NOMO-1 (cell line): ENCODE measurements around the gene MLLT10.
"Not testable (repeated sequence)": the region's sequence is repeated elsewhere in the genome, so short reads cannot be mapped to it uniquely, and the experiment has no call there.

Experiments
- DNase-seq, 2 experiments: peaks; one replicate each; lab custom pipeline; 2025; ENCODE audit not compliant: unreplicated experiment in 2 of 2; lab: John Stamatoyannopoulos, UW

Gene MLLT10

DNA sequence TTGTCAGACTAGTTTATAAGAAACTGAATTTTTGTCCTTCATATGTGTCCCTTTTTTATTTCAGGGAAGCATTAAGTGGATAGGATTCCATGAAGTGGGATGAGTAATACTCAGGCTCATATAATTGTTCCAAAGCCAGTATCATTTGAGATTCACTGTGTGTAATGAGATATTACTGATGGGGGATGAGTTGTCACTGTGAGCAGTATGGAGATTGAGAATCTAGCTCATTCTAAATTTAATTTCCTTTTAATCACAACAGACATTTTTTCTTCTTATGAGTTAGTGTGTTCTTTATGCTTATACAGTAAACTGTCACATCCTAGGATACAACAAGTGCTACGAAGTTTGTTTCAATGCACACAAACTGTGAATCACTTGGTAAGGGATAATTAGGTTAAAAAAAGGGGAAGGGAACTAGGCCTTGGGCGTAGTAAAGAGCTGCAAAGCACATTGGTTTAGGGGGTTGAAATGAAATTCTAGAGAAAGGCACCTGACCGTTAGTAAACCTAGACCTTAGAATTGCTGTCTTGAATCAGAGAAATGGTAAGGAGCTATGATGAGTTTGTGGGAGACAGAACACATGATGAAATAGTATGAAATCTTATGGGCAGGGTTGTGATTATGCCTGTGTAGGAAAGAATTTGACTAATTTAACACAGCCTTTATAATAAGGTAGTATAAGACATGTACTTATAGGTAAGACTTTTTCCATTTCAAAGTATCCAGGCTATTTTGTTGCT is 153.4 kb downstream of the MLLT10 start:
- peak in 1 of 2 experiments; percentile 5 for DNase-seq

DNA sequence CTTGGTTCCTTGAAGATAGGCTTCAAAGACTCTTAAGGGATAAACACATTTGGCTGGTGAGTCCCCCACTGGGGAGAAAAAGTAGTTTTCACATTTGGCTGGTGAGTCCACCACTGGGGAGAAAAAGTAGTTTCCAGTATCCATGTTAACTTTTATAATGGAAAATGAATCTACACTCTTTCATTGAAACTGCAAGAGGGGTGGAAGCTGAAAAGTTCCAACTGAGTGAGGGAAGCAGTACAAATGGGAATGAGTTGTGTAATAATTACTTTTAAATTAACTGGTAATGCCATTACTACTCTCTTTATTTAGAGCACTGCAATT is 153.9 kb downstream of the MLLT10 start:
- no peak for DNase-seq

DNA sequence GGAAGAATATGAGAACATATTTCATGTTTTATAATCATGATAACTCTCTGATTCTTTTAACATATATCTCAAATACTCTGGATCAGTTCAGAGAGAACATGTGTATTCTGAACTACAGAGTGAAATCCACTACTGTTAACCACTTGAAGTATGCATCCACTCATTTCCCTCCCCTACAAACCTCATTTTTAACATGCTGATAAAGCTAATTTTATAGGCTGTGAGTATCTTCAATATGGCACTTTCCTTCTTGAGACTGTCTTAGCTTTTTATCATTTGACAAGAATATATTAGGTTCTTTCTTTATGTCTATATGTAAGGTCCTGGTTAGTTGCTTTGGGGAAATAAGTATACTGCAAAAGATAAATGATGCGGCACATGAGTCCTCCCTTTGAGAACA is 154.8 kb downstream of the MLLT10 start:
- no peak for DNase-seq

DNA sequence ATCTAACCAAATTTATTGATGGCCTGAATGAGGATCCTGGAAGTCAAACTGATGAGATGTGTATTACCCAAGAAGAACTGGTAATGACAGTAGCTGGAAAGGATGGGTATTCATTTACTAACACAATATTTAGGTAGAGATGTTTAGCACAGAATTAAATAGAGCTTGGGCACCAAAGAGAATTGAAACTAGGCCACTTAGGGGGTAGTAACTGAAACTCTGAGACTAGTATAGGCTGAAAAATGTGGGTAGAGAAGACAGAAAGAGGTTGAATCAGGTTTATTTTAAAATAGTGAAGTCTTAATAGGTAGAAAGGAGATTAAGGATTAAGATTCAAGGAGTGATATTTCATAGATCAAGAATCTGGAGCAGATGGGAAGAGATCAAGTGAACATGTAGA is 155.8 kb downstream of the MLLT10 start:
- DNase-seq = no peak

DNA sequence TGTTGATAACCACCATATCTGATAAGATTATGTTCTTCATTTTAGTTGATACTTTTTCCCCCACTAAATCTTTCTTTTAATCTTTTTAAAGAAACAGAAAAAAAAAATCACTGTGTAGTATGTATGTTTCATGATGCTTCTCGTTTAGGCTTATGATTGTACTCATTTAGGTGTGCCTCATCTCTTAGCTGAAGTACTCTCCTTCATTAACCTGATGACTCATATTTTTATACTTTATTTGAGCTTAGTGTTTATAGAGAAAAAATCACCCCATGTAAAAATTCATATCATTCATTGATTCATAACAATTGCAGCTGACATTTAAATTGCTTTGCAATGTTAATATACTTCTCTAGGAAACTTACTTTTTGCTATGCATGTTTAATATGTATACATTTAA is 158.9 kb downstream of the MLLT10 start:
- DNase-seq = no peak

DNA sequence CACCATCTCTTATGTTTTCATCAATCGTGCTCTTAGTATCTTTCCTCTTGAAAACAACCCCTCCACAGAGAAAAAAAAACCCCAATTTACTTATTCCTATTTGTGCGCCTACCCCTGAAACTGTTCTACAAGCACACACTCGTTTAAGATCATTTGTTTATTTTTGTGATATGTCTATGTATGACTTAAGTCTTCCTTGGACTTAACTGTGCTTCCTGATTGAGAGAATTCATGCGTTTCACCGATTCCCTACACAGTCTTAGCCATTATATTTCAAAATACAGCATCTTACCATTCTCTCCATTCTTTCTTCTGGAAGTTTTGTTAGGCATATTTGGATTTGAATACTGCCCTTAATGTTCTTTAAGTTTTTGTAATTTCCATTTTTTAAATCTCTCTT is 159.4 kb downstream of the MLLT10 start:
- no peak for DNase-seq

DNA sequence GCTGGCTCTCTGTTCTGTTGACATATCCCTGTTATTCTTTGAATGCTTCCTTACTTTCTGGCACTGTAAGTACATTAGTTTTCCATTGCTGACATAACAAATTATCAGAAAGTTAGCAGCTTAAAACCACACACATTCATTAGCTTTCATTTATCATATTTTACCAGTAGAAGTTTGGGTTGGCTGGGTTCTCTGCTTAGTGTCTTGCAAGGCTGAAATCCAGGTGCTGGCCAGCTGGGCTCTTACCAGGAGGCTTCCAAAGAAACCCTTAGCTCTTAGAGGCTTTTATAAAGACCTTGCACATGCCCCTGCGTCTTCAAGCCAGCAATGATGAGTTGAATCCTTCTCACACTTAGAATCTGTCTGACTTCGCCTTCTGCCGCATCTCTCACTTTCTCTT is 160.6 kb downstream of the MLLT10 start:
- no peak for DNase-seq

DNA sequence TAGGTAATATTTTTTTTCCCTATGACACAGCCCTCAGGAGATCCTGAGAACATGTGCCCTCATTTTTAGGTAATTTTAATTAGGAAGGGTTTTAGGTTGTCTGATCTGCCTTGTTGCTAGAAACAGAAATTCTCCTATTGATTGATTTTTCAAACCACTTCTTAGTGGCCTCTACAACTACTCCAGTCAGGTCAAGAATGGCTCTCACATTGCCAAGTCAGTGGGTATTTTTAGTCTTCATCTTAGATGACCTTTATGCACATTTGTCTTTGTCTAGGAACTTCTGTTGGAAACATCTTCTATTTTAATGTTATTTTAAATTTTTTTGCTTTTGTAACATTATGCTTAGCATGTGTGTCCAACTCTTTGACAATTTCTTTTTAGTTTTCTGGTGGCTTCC is 162.3 kb downstream of the MLLT10 start:
- DNase-seq = no peak

DNA sequence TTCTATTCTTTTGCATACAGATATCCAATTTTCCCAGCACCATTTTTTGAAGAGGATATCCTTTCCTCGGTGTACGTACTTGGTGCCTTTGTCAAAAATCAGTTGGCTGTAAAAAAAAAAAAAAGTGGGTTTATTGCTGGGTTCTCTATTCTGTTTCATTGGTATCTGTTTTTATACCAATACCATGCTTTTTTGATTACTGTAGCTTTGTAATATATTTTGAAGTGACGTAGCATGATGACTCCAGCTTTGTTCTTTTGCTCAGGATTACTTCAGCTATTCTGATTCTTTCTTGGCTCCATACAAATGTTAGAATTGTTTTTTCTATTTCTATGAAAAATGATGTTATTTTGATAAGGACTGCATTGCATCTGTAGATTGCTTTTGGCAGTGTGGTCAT is 165.5 kb downstream of the MLLT10 start:
- DNase-seq = no peak

DNA sequence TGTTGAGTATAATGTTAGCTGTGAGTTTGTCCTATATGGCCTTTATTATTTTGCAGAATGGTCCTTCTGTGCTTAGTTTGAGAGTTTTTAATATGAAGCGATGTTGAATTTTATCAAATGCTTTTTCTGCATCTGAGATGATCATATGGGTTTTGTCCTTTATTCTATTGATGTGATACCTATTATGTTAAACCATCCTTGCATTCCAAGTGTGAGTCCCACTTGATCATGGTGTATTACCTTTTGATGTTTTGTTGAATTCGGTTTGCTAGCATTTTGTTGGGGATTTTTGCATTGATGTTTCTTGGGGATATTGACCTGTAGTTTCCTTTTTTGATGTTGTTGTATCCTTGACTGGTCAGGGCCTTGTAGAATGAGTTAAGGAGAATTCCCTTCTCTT is 166.4 kb downstream of the MLLT10 start:
- DNase-seq = no peak

DNA sequence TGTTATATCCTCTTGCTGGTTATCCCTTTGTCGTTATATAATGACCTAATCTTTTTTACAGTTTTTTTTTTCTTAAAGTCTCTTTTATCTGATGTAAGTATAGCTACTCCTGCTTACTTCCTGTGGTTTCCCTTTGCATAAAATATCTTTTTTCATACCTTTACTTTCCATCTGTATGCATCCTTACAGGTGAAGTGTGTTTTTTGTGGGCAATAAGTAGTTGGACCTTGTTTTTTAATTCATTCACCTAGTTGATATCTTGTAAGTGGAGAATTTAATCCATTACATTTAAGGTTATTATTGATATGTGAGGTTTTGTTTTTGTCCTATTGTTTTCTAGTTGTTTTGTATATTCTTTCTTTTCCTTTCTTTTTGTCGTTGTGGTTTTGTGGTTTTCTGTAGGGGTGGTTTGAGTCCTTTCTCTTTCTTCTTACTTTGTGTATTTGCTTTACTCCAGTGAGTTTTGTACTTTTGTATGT is 168.6 kb downstream of the MLLT10 start:
- no peak for DNase-seq

DNA sequence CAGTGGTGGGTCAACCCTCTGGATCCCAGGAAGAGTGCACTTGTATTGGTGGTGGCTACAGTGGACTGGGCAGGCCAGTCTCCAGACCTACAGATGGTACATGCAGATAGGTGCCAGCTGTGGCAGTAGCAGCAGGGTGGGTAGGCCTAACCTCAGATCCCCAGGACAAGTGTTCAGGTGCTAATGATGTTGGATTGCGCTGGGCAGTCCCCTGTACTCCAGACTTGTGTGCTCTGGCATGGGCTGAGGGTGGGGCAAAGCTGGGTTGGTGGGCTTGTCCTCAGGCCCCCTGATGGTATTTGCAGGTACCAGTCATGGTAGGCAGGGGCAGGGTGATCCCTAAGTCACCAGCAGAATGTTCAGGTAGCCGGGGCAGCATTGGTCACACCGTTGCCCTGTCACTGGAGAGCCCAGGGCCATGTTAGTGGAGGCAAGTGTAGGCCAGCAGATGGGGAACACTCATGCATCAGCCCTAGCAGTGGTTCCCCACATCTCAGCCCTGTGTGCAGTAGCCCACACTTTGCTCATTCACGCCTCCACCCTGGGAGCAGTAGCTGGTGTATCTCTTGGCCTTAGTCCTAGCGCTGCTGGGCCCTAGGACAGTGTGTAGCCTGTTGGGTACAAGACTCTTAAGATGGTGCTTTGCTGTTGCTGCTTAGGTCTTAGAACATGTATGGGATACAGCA is 171.3 kb downstream of the MLLT10 start:
- DNase-seq = no peak

DNA sequence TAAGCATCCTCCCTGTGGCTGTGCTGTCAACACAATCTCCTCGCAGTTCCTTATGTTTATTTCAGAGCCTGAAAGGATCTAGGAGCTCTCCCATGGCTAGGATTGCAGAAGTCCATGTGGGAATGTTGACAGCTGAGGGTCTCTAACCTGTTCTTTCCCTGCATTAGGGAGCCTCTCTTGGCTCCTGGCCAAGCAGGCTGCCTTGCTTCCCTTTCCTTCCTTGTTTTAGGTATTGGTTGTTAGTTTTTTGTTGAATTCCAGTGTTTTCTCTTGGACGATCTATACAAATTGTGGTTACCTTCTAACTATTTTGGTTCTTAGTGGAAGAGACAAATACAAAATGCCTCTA is 171.8 kb downstream of the MLLT10 start:
- DNase-seq = no peak

DNA sequence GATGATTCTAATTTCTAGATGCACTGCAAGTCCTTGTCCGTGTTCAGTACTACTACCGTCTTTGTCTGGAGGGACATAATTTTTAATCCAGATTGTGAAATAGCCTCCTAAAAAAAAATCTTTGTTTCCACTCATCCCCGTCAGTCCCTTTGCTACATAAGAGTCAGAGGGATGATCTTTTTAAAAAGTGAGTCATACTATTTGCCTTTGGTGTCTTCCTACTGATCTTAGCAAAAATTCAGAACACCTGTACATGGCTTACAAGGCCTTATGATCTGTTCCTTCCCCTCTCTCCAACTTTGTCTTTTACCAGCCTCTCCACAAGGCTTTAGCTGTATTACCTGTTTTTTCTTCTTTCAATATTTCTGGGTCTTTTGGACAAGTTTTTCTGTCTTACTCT is 173.5 kb downstream of the MLLT10 start:
- no peak for DNase-seq

DNA sequence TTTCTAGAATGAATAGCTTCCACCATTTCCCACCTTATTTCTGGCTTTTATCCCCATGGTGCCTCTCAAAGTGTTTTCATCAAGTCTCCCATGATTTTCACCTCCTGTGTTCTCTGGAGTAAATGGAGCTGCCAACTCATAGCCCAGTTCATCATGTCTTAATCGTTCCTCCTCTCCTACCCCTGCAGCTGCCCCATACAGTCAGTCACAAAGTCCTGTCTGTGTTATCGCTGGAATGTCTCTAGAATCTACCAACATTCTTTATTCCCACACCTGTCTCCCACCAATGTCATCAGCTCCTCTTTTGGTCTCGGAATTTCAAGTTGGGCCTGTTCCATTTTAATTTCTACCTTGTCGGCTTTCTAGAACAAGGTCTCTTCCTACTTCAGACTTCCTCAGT is 178.9 kb downstream of the MLLT10 start:
- no peak for DNase-seq

DNA sequence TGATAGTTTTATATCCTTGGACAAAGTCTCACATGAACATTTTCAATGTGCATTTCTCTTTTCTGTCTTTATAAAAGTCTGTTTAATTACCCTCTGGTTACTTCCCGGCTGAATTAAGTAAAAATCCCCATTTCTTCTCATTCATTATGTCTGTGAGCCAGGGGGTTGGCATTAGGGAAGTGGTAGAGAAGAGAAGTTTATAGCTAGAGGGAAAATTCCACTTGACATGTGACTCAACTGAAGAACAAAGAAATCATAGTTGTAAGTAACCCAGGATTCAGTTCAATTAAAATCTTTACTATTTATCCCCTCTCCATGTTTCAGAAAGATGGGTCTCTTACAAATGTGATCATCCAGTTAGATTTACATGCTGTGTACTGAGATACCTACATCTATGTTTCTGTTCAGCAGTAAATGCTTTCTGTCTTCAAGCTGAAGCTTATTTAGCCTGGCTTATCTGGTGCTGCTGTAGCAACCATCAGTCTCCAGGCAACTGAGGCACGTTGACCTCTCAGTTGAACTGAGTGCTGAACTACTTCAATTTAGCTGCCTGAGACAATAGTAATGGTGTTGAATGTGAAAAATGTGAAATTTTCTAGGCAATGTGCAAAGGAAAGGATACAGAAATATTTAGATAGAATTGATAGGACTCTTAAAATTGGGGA is 181.6 kb downstream of the MLLT10 start:
- no peak for DNase-seq

DNA sequence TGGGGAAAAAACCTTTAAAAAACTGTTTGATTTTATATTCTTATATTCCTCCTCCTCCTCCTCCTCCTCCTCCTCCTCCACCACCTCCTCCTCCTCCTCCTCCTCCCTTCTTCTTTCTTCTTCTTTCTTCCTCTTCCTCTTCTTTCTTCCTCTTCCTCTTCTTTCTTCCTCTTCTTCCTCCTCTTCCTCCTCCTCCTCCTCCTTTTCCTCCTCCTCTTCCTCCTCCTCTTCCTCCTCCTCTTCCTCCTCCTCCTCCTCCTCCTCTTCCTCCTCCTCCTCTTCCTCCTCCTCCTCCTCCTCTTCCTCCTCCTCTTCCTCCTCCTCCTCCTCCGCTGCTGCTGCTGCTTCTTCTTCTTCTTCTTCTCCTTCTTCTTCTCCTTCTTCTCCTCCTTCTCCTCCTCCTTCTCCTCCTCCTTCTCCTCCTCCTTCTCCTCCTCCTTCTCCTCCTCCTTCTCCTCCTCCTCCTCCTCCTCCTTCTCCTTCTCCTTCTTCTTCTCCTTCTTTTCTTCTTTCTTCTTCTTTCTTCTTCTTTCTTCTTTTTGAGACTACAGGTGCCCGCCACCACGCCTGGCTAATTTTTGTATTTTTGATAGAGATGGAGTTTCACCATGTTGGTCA is 183.5 kb downstream of the MLLT10 start:
- not testable (repeated sequence) for DNase-seq

DNA sequence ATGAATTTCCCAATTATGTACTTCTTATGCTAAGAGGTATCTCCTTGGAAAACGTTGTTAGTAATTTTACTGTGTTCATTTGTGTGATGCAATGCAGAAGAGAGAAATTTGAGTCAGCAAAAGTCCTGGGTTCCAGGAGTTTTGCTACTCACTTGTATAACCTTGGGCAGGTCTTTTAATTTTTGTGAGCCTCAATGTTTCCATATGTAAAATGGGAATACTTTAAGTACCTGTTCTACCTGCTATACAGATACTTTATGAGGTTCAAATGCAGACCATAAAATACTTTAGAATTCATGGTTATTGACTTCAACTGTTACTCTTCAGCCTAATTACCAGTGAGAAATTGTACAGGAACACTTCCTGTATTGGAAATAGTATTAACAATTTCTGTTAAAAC is 185.5 kb downstream of the MLLT10 start:
- no peak for DNase-seq

DNA sequence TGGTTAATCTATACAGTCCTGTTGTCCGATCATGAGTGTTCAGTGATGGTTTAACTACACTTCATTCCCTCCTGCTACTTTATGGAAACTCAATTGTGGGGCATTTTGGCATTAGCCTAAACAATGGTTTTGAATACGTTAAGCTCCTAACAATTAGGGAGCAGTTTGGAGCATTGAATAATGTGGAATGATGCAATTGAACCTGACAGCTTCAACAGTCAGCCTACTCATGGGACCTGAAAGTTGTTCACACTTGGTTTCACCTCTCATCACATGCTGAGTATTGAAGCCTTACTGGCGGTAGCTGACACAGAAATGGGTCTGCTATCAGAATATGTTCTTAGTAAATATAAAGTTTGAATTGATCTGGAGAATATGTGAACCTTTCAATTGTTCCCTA is 186.1 kb downstream of the MLLT10 start:
- DNase-seq = no peak

DNA sequence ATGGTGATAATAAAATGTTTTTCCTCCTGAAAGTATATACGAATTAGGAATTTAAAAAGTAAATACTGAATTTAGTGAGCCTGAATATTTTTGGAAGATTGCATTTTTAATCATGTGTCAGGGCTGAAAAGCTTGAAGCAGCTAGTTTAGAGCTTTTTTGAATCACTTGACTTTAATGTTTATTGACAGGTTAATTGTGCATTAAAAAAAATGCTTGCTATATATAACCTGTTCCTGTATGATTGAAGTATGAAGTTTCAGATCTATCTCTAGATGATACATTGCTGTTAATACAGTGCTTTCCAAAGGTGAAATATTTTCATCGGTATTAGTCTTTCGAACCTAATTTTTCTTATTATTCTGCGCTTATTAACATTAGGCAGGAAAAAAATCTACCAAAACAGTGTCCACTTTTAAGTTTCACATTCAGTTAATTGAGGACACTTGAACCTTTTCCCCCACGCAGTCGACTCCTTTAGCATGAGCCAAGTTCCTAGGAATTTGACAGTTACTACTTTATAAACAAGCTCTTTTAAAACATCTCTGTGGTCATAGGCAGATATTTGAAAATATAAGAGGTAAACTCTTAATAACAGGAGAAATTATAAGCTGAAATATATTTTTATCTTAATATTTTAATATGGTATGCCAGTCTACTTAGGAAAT is 187.1 kb downstream of the MLLT10 start:
- DNase-seq = no peak

DNA sequence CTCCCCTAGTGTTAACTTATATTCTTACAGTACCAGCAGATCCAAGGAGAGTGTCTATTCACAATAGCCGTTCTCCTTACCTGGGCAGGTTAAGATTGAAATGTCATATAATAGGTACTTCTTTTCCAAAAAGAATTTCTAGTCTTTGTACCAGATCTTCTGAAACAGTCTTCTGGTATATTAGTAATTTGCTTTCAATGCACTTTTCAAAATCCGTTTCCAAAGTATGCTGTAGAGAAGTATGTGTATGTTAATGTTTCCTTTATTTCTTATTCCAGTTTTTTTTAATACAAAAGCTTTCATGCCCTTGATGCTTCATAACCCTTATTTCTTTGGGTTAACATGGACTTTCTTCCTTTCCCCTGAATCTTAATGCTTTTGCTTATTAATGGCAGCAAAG is 188.2 kb downstream of the MLLT10 start:
- no peak for DNase-seq
